Left renal cortex interstitium (tissue), 4 donors: ENCODE results near the gene SORBS1. TPM values are rescaled to one million over a fixed set of nuclear protein-coding genes. Genes with fewer than 3 reads are reported as not detected.

Experiments used
- DNase-seq, 4 donors: peaks; one replicate each; pipeline ENCODE4 v3.0.0-alpha.2; 2013; ENCODE audit warnings: low read depth in 4 of 4, low spot score in 2 of 4, missing footprints in 1 of 4
- polyA plus RNA-seq, 4 donors: library from polyadenylated mRNA; unstranded; fragments of 120-200 nt; gene quantifications; one replicate each; pipeline ENCODE4 v1.2.1, GENCODE V29; 2013; ENCODE audit not compliant: insufficient read length in 4 of 4

Gene SORBS1
- polyA plus RNA-seq, 4 donors = 26.1 to 37.8 (median 29.2) TPM

DNA sequence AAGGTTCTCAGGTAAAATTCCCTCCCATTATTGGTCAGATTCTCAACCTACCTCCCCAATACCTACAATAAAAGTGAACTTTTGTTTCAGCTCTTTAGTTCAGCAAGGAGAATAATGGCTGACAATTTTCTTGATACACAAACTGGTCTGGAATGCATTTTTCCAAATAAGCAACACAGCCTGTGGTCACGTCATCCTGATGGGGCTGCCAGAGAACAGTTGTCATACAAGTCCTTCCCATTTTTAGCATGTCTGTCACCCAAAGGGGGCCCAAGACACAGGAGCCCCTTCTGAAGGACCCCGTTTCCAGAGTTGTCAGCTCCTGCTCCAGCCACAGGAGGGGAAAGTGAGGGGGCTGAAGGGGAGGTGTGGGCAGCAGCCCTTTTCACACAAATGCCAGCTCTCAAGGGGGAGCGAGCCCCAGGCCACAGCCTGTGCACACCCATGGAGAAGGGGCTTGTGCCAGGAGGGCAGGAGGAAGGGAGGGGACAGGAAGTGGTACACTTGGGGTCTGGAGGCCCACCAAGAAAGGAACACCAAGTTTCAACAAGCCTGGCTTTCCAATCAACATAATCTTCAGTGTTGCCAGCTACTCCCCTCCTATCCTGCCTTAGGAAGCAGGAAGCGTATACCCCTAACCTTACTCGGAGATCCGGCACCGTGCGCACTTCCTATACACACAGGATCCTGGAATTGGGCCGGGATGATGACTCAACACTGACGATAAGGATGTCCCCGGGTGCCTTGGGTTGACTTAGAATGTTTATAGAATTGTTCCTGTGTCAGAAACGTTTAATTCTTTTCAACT, 227.0 kb downstream of the SORBS1 start:
- no peak for DNase-seq

DNA sequence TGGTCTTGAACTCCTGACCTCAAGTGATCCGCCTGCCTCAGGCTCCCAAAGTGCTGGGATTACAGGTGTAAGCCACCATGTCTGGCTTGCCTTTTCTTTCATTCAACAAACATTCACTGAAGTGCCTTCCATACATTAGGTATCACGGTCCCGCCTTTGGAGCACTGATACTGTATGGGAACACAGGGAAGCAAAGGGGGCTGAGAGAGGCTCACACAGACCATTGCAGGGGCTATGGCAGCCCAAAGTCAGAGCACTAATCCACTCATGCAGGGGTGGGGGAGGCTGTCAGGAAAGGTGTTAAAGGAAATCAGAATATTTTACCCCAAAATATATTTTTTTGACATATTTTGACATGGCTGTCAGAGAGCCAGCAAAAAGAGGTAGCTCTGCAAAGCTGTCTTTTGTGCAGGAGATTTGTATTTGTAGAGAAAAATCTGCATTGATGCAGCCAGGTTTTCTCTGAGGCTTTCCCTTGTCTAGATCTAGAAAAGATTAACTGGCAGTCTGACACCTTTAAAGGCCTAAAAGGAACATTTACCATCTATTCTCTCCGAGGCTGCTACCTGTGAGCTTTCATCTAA, 228.4 kb downstream of the SORBS1 start:
- no peak for DNase-seq

DNA sequence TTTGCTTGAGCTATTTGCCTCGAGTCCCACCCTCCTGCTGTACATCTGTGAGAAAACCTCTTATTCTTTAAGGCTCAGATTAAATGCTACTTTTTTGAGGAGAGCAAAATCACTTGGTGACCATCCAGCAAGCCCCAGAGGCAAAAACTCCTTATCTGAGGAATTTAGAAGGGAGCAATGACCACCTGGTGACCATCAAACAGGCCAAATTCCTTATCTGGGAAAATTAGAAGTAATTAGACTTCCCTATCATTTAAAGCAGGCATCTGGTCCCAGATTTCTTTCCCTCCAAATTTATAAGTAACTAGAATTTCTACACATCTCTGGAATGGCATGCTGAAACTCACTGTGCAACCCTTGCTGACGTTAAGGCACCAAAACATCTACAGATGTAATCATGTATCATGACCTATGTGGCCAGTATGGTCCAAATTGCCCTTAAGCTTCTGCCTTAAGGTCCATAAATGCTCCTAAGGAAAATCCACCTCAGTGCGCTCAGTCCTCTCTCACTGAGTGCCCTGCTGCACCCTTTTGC, 229.5 kb downstream of the SORBS1 start:
- no peak for DNase-seq

DNA sequence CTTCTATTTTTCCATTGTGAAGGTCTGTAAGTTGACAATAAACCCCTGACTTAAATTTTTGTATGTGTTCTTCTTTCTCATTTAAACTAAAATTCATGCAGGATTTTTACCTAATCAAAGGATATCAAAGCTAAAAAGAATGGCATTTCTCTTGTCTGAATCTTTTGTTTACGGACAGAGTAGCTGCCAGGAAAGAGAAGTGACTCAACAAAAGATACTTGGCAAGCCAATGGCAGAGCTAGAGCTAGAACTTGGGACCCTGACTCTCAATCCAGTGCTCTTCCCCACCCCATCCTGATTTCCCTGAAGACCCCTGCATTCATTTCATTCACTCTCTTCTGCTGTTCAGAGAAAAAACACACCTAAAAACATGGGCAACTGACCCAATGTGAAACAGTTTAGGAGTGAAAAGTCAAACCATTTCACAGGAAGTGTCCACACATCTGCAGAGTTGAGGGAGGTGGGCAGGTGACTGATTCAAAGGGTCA, 230.2 kb downstream of the SORBS1 start:
- no peak for DNase-seq

DNA sequence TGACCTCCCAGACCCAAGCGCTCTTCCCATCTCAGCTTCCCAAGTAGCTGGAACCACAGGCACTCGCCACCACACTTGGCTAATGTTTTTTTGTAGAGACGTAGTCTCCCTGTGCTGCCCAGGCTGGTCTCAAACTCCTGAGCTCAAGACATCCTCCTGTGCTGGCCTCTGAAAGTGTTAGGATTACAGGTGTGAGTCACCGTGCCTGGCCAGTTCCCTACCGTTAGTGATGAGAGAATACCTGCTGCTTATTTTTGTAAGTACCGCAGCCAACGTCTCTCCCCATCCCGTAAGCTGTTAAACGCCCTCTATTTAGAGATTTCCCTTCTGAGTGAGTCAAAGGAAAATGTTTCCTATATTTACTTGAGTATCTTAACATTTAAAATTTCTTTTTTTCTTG, 231.9 kb downstream of the SORBS1 start:
- DNase-seq = no peak

DNA sequence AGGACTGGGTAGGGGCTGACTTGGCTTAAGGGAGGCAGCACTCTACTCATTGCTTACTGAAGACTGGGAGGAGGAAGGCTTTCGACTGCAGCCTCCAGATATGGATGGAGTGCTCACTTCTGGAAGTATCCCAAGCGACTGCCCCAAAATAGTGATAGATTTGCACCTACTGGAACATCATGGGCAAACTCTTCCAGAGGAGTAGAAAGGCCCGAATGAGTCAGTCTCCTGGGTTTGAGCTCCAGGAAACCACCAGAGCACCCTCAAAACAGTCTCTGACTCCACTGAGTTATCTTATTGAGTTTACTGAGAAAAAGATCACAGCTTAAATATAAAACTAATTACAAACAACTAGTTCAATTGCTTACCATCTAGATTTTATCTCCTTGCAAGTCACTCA, 233.2 kb downstream of the SORBS1 start:
- DNase-seq = no peak

DNA sequence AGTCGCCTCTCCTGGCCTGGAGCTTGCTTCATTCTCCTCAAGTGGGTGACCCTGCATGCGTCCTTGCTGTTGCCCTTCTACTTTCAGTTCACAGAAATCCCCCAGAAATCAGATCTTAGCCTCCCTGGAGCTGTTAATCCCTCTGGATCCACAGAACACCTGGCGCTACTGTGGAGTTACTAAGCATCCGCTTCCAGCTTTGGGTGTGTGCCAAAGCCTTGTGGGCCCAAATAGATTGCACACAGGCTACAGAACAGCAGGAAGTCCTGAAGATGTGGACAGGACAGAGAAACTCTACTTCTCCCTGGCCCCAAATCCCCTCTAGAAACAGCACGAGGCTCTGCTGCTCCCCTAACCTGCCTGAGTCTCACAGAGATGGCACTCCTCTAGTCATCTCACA, 233.8 kb downstream of the SORBS1 start:
- no peak for DNase-seq

DNA sequence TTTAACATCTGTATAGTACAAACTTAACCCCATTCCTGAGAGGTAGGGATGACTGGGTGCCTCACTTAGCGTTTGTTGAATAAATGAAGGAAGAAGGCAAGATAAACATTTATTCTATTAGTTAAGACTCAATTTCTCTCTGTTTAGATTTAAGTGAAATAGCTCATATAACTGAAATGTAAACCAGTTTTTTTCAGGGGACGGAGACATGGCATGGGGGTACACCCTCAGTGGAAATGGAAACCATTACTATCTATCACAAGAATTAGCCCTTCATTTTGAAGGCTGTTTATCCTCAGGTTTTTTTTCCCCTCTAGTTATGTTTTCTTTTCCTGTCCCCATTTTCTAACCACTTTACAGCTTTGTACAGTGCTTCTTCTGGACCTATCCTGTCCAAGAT, 234.8 kb downstream of the SORBS1 start:
- DNase-seq = no peak

DNA sequence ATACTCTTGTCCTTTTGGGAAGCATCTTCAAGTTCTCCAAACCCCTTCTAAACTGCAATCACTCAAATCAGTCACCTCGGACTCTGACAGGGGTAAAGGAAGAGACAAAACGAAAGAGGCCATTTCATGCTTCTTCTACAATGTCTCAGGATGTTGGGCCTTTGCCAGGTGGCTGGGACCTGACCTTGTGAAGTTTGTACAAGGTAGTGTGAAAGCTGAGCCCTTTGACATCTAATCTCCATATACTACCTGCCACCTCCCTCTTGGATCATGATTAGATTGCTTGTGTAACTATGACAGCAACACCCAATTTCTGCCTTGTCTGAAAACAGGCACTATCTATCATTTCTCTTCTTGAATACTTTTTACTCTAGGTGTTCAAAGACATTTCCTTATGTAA, 235.3 kb downstream of the SORBS1 start:
- DNase-seq = no peak

DNA sequence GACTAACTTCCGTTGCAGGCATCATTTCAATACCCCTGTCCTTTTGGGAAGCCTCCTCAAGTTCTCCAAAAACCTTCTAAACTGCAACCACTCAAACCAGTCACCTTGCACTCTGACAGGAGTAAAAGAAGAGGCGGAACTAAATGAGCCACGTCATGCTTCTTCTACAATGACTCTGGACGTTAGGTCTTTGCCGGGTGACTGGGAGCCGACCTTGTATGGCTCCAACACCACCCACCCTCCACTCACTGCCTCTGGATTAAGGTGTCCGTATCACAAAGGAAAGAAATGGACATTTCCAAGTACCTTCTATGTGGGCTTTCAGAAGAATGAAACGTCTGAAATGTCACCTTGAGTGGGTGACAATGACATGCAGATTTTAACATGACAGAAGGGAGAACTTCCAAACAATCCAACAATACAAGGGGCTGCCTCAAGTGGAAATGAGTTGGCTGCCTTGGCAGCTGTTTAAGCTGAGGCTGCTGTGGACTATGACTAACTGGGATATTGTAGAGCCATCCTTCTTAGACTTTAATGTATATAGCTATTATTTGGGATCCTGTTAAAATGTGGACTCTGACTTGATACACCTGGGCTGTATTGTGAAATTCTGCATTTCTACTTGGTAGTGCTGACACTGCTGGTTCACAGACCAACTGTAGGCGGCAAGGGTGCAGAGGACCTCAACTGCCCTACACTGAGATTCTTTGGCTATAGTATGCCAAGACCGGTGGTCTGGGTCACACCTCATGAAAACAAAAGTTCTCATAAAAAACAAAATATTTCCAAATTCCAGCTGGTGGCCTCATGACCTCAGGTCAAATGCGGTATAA, 236.5 kb downstream of the SORBS1 start:
- no peak for DNase-seq

DNA sequence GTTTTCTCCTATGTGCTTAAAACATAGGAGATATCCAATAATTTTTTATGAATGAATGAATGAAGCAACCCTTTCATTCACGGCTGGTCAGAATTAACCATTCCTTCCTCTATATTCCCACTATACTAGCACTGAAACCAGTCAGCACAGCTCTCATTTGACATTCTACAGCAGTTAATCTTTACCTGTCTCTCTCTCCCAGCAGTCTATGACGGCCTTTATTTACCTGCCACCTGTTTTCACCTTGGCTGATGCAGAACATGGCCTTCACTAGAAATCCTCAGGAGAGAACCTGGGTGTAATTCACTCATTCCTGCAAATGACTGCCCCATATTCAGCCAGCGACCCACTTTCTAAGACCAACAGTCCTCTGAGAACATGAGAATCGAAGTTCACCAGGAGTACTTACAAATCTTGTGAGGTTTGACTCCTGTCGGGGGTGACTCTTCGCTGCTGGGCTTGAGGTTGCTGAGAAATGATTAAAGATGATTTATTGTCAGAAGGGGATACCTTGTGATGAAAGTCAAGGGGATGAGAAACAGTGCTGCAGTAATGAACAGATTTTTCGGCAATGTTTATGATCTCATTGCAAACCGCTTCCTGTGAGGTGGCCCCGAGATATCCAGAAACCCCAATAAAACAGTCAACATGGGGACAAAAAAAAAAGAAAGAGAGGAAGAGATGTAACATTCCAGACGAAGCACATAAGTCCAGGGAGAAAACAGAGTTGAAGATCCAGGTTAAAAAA, 239.4 kb downstream of the SORBS1 start:
- no peak for DNase-seq

DNA sequence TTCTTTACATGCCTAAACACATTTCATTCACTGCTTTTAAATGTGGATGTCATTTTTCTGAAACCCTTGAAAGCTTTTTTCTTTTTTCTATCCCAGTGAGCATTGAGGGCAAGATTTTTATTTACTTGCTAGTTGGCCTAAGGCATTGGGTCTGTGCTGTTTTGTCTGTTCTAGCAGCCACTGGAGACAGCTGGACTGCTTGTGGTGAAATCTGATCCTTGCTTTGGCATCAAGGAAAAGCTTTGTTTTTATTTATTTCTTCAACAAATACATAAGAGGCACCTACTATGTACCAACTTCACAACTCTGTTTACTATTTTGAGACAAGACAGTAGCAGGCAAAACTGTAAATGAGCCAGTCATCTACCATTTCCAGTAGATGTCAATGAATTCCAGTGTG, 241.9 kb downstream of the SORBS1 start:
- DNase-seq = no peak

DNA sequence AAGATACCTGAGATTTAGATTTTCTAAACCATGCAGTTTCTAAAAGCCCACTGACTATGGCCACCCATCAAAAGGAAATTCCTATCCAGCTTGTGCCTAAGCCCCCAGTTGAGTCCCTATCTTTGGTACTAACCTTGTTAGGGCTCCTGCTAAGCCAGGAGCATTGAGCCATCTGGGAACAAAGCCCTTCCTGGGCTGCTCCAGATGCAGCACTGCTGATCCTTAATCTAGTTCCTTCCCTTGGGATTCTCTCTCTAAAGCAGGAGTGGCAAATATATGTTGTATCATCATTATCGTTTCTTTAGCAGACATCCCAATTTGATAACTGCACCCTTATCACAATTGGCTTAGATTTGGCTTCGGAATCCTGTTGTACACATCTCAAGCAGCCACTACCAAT, 245.7 kb downstream of the SORBS1 start:
- DNase-seq = no peak

DNA sequence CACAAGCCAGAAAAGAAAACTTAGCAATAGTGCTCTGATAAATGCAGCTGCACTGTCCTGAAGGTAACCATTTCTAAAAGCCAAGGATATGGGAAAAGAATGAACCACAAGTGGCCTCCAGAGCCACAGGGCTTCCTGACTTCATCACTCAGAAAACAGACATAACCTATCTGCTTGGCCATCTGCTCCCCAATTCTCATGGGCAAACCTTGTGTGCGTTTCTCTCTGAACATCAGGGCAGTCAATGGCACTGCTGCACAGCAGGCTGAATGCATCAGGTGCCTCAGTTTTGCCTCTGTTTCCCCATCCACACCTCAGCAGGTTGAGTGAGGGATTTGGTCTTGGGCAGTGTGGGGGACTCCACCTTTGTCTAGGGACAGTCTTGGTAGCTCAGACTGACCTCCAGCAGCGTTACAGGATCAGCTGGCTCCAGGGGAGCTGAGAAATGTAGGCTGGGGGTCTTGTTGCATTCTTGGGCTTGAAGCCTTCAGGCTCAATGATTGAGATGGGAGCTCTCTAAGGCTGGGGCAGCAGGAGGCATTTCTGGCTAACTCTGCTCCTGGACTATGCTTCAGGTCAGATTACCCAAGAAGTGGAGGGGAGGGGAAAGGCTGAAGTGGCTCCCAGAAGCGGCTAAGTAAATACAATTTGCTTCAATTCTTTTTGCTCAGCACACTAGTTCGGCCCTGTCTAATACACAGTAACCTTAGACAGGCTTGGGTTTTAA, 246.8 kb downstream of the SORBS1 start:
- DNase-seq = no peak

DNA sequence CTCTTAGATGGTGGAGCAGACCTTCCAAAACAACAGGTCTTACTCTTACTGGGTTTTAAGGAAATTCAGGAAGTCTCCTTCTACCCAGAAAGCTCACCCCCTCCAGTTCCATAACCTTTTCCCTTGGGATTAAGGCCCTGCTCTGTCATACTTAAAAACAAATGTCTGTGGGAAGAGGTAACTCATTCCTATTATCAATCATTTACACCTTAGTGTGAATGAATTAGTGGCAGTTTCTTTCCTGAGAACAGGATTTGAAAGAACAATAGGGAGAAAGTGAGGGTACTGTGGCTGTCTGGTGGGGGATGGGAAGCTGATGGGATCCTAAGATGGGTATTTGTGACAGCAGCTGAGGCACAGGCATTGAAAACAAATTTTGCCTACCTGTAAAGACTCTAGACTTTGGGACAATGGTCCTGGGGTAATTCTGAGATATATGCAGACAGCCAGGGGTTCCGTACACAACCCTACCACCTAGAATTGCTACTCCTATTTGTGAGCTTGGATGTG, 248.1 kb downstream of the SORBS1 start:
- no peak for DNase-seq

DNA sequence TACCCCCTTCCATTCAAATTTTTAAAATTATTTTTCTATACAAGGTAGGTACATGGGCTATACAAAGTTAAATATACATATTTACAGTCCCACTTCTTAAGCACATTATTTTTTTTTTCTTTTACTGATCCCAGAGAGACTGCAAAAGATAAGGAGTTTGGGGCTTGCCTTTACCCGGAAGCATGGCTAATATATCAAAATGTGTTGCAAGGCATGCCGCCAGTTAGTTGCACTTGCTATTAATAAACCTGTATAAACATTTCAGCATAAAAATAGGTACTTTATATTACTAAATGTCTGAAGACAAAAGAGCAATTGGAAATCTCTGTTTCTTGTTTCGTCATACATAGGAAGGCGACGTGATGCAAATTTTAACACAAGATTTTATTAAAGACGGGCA, 248.9 kb downstream of the SORBS1 start:
- no peak for DNase-seq

DNA sequence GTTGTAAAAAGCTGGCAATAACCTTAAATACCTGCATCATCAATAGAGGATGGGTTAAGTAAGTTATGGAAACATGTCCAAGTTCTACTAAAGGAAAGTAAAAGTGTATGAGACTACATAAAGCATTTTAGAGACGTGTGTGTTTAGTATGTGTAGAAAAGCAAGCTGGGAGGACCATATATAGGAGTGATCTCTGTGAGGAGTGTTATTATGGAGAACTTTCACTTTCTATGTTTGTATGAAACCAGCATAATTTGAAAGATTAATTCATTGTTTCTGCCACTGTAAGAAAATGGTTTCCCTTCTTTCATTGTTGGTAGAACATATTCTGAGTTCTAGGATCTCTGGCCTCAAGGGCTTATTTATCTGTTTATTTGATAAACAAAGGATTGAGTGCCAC, 251.2 kb downstream of the SORBS1 start:
- no peak for DNase-seq

DNA sequence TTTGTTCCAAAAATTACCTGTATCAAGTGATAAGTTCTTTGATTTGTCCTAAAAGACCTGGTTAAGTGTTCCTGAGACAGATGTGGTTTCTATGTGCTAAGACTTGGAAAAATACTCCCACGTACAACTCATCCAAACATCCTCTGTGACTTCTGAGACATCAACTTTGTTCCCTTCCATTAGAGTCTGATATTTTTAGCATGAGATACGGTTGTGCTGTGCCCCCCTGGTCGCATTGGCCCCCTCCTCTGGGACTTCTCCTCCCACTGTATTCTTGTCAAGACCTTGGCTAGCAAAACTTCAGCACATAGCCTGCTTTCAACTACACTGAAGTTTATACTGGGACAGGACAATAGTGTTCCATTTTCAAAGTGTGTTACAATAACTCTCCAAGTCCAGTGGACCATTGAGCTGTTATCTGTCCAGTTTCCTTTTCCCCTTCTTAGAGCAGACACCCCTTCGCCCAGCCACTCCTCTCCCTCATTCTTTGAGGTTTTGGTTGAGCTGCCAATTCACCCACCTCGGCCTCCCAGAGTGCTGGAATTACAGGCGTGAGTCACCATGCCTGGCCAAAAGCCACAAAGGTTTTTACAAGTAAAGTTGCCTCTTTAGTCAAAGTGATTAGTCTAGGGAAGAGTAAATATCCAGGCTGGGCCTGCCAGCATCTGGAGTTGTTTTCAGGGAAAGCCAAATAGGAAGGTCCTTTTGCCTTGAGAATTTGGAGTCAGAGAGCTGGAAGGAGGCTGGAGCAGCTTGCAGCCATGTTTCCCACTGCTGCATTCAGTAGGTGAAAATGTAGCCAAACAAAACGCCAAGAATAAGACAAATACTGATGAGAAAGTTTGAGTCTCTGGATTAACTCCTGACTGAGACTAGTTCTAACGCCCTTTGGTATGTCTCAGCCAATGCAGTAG, 252.5 kb downstream of the SORBS1 start:
- DNase-seq = no peak

DNA sequence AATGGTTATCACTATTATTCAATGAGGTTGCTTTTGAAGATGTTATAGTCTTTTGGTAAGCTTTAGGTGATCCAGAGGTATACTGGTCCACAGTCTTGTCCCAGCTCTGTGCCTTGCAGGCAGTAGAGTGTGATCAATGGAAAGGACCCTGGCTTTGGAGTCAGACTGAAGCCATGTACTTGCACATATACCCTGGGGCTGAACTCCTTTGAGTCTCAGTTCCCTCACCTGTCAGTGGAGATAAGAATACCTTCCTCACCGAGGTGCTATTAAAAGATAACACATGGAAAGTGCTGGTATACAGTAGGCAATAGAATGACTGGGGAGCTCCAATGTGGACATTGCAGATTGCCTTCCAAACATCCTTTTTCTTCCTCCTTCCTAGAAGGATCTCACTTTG, 254.3 kb downstream of the SORBS1 start:
- no peak for DNase-seq
